Uterine smooth muscle cell (primary cell): Measurements from ENCODE around the gene MYO9B. TPM values are rescaled to one million over a fixed set of nuclear protein-coding genes. Genes with fewer than 3 reads are reported as not detected.

Experiments
- total RNA-seq: library from RNA; depleted of rRNA; stranded (reverse); fragments of >200 nt; gene quantifications from 2 replicates; pipeline ENCODE4 v1.2.3, GENCODE V29; 2014

The MYO9B gene, protein sequence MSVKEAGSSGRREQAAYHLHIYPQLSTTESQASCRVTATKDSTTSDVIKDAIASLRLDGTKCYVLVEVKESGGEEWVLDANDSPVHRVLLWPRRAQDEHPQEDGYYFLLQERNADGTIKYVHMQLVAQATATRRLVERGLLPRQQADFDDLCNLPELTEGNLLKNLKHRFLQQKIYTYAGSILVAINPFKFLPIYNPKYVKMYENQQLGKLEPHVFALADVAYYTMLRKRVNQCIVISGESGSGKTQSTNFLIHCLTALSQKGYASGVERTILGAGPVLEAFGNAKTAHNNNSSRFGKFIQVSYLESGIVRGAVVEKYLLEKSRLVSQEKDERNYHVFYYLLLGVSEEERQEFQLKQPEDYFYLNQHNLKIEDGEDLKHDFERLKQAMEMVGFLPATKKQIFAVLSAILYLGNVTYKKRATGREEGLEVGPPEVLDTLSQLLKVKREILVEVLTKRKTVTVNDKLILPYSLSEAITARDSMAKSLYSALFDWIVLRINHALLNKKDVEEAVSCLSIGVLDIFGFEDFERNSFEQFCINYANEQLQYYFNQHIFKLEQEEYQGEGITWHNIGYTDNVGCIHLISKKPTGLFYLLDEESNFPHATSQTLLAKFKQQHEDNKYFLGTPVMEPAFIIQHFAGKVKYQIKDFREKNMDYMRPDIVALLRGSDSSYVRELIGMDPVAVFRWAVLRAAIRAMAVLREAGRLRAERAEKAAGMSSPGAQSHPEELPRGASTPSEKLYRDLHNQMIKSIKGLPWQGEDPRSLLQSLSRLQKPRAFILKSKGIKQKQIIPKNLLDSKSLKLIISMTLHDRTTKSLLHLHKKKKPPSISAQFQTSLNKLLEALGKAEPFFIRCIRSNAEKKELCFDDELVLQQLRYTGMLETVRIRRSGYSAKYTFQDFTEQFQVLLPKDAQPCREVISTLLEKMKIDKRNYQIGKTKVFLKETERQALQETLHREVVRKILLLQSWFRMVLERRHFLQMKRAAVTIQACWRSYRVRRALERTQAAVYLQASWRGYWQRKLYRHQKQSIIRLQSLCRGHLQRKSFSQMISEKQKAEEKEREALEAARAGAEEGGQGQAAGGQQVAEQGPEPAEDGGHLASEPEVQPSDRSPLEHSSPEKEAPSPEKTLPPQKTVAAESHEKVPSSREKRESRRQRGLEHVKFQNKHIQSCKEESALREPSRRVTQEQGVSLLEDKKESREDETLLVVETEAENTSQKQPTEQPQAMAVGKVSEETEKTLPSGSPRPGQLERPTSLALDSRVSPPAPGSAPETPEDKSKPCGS (N-terminal part only)
- total RNA-seq = 76.7 and 80.3 TPM in 2 replicates

DNA sequence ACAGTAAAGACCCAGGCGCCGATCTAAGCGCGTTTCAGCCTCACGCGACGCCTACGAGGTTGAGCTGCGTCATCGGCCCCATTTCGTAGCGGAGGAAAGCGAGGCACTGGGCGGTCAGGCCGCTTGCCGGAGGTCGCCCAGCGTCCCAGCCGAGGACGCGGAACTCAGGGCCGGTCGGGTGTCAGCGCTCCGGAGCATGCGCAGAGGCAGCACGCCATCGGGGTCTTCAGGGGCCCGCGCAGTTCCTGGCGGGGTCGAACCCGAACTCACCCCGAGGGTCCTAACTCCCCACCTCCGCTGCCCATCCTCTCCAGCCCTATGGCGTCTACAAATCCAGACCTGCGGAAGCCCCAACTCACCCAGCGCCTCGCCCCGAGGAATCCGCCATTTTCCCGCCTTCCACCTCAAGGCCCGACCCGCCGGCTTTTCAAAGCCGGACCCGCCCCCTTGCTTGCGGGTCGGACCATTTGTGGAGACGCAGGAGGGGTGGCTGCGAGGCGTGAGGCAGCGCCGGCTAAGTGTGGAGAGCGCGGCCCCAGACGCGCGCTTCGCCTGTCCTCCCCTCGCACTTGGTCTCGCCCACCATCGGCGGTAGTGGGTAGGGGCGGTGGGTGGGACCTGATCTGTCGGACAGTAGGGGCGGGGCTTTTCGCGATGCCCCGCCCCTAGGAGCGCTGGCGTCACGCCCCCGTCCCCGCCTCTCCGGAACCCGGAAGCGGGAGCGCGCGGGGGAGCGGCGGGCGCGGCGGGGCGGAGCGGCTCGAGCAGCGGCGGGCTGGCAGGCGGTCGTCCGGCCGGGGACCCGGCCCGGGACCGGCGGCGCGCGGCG lies at the start of gene MYO9B, which contains the start of gene HAUS8:
Gene MYO9B (plus strand): TSS at position 743 of the 829 bp plus-strand sequence. CDS start 25,941 bp downstream, outside the sequence.
Gene HAUS8 (minus strand): TSS at position 418 of the 829 bp plus-strand sequence. CDS start 30 bp downstream, at position 388.

DNA sequence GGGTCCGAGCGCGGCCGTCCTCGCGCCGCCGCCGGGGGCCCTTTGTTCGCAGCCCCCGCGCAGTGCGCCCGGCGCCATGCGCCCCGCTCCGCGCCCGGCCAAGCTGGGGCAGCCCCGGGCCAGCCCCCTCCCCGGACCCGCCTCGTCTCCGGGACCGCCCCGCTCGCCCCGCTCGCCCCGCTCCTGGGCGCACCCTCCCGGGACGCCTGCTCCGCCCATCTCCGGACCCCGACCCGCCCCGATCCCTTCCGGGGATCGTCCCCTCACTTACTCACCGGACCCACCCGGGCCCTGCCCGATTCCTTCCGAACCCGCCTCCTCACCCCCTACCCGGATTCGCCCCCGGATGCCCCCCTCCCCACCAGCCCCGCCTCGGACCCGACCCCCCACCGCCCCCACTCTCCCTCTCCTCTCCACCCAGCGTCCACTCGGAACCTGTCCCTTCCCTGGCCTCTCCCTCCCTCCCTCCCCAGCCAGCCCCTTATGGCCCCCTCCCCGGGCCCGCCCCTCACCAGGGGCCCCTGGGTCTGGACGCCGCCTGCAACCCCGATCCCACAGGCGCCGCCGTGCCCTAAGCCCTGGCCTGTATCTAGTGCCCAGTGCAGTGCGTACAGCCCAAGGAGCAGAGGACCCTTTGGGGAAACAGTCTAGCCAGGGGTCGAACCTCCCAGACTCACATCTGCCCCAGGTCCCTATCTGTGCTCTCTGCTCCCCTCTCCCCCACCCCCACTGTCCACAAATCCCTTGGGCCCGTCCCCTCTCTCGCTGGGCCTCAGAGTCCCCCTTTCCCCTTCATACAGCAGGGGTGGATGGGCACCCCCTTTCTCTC lies 48.7 kb upstream of the MYO9B start, which contains the start of gene CPAMD8:
Gene CPAMD8 (minus strand): TSS at position 105 of the 829 bp plus-strand sequence. CDS start 168 bp downstream, outside the sequence.

DNA sequence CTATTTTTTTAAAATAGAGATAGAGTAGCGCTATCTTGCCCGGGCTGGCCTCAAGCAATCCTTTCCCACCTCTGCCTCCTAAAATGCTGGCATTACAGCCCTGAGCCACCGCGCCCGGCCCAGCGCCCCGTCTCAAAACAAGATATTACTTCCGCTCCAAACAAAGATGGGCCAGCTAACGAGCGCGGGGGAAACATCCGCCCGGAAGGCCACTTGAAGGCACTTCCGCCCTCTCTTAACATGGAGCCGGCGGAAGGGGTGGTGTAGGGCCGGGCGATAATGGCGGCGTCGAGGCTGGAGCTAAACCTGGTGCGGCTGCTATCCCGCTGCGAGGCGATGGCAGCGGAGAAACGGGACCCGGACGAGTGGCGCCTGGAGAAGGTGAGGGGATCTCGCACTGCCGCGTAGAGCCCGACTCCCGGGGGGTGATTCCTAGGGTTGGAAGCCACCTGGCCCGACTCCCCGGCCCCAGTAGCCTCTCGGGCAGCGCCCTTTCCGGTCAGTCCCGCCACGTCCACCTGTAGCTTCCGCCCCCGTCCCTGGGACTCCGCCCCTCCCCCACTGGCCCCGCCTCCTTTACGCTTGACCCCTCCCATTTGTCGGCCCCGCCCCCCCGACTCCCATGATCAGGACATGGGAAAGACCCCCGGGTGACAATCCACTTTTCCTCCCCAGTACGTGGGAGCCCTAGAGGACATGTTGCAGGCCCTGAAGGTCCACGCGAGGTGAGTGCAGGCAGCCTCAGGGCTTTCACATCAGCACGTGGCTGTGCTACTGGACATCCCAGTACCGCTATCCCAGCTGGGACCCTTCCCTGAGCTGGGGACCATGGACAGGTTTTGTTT lies 139.8 kb downstream of the MYO9B start, which contains the start of gene USE1:
Gene USE1 (plus strand): TSS at position 231 of the 845 bp plus-strand sequence. CDS start 49 bp downstream, at position 280.

DNA sequence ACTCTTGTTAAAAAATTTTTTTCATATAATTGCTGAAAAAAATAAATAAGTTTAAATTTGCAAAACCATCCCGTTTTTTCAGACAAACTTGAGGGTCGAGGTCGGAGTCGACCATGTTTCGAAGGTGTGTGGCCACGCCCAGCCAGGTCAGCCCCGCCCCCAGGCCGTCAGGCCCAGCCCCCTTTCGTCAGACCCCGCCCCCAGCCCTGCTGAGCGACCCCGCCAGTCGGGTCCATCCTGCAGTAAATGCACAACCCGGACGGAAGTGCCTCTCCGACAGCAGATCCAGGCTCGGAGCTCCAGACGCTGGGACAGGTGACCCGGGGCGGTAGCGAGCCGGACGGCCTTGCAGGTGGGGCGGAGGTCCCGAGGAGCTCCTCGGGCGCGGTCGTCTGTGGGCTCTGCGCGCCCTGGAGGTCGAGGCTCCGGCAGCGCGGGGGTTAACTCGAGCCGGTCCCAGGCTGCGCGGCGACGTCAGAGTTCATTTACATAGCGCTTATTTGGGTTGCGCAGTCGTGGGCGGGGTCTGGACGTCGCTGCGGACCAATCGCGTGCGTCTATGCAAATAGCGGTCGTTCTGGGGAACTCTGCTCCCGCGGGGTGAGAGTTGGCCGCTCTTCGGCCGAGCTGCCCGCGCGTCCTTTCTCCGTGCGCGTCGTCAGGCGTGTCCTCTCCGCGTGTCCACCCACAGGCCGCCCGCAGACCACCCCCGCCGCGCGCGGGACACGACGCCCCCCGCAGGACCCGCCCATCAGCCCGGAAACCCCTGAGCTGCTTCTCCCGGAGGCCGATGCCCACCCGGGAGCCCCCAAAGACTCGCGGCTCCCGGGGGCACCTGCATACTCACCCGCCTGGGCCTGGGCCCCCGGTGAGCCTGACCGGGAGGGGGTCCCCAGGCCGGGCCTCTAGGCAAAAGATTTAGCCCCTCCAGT lies 150.7 kb downstream of the MYO9B start, which contains the start of gene OCEL1:
Gene OCEL1 (plus strand): TSS at position 225 of the 932 bp plus-strand sequence. CDS start 22 bp downstream, at position 247.

DNA sequence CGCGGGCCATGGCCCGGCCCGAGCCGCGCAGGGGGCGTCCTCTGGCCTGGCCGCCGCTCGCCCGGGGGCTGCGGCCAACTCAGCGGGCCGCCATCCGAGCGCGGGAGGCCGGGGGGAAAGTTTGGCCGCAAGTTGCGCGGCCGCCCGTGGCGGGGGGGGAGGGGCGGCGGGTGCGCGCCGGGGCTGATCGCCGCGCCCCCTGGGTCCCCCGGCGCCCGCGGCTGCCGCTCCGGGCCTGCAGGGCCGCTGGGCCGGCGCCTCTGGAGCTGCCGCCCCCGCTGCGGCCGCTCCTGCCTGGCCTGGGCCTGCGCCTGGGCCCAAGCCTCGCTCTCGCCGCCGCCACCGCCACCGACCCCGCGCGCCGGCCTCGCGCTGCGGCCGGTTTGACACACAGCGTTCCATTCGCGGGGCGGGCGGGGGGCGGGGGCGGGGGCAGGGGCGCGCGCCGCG lies 170.0 kb downstream of the MYO9B start, which contains the start of gene NR2F6:
Gene NR2F6 (minus strand): TSS at position 385 of the 450 bp plus-strand sequence. CDS start 699 bp downstream, outside the sequence.

Other genes with a start within 250 kb of the MYO9B start
- gene SIN3B, start 246.4 kb upstream of the MYO9B start, total RNA-seq = 20.6 and 29.7 TPM in 2 replicates
- 0.22 TPM in 1 of 2 replicates, not detected in the other for gene F2RL3, start 186.8 kb upstream of the MYO9B start, total RNA-seq
- gene CPAMD8, start 49.0 kb upstream of the MYO9B start, total RNA-seq = 0.66 and 1.5 TPM in 2 replicates
- 2.7 and 7.6 TPM in 2 replicates for gene HAUS8, start 325 bp upstream of the MYO9B start, total RNA-seq
- 20.7 and 35.5 TPM in 2 replicates for gene USE1, start 139.6 kb downstream of the MYO9B start, total RNA-seq
- gene OCEL1, start 150.4 kb downstream of the MYO9B start, total RNA-seq = 1.8 and 5.0 TPM in 2 replicates
- 48.8 and 51.2 TPM in 2 replicates for gene NR2F6, start 170.1 kb downstream of the MYO9B start, total RNA-seq
- gene USHBP1, start 189.0 kb downstream of the MYO9B start, total RNA-seq = under 0.01 TPM in 1 of 2 replicates, not detected in the other
- gene BABAM1, start 191.7 kb downstream of the MYO9B start, total RNA-seq = 80.6 and 96.4 TPM in 2 replicates
- gene ANKLE1, start 206.1 kb downstream of the MYO9B start, total RNA-seq = 0.44 and 1.00 TPM in 2 replicates
- 10.8 and 20.4 TPM in 2 replicates for gene ABHD8, start 227.6 kb downstream of the MYO9B start, total RNA-seq
- gene MRPL34, start 230.1 kb downstream of the MYO9B start, total RNA-seq = 33.4 and 35.2 TPM in 2 replicates
- 16.2 and 25.8 TPM in 2 replicates for gene DDA1, start 233.8 kb downstream of the MYO9B start, total RNA-seq